B cell (primary cell): ENCODE results near the gene LEMD3. TPM values are rescaled to one million over a fixed set of nuclear protein-coding genes. Genes with fewer than 3 reads are reported as not detected.

Experiments used
- ATAC-seq: fragments of 200-7000 bp; cut with Tn5 transposase; one replicate; pipeline ENCODE4 v1.10.0; 2021; ENCODE audit warnings: low read depth, mild to moderate bottlenecking, moderate number of reproducible peaks, moderate library complexity
- CTCF ChIA-PET: fragments of 350-600 bp; sonication (Branson Sonifier 250); formaldehyde crosslinking; loops from one replicate; lab custom pipeline; 2021; ENCODE audit warnings: antibody characterized with exemption, inconsistent platforms; lab: Charles Lee
- POLR2A ChIA-PET: fragments of 350-600 bp; sonication (Branson Sonifier 250); formaldehyde crosslinking; loops from one replicate; lab custom pipeline; 2021; ENCODE audit warnings: antibody characterized with exemption; lab: Charles Lee
- DNase-seq: peaks from one replicate; pipeline ENCODE4 v3.0.0; 2013
- H2AFZ ChIP-seq: 2 replicates; pipeline ENCODE4 v1.6.1; 2012; ENCODE audit warnings: mild to moderate bottlenecking, low read depth, low read length; ENCODE audit not compliant: insufficient read depth, poor library complexity, severe bottlenecking
- H3K27ac ChIP-seq, 2 donors: 1 replicate in 1 of 2; 2 replicates in 1 of 2; pipeline ENCODE4 v1.5.1; 2012 to 2013; ENCODE audit warnings: low read length in 2 of 2, mild to moderate bottlenecking in 2 of 2, moderate library complexity in 1 of 2
- H3K27me3 ChIP-seq, 4 experiments: fragments of 200-600 bp in 1 of 4; sonication (generic) in 1 of 4; replicated peaks in 1 of 4; 1 replicate in 2 of 4; 2 replicates in 2 of 4; pipeline versions ENCODE4 v1.6.1 to v1.7.0; 2013 to 2016; ENCODE audit warnings: low read length in 3 of 4, mild to moderate bottlenecking in 2 of 4, mixed read lengths in 1 of 4, moderate library complexity in 1 of 4; ENCODE audit not compliant: insufficient read depth in 4 of 4, control insufficient read depth in 3 of 4; ENCODE audit errors: control extremely low read depth in 1 of 4
- H3K36me3 ChIP-seq, 2 experiments: replicated peaks in 1 of 2; 1 replicate in 1 of 2; 2 replicates in 1 of 2; pipeline versions ENCODE4 v1.6.1 to v1.7.1; 2013; ENCODE audit warnings: low read length in 1 of 2; ENCODE audit not compliant: insufficient read depth in 2 of 2, control insufficient read depth in 1 of 2; ENCODE audit errors: control extremely low read depth in 1 of 2, extremely low read depth in 1 of 2
- H3K4me1 ChIP-seq, 2 donors: fragments of 200-600 bp in 1 of 2; sonication (generic) in 1 of 2; 1 replicate in 1 of 2; 2 replicates in 1 of 2; pipeline versions ENCODE4 v1.5.1 to v1.6.1; 2013 to 2017; ENCODE audit warnings: low read length in 2 of 2; ENCODE audit not compliant: control insufficient read depth in 2 of 2, insufficient read depth in 2 of 2
- H3K4me2 ChIP-seq: replicated peaks from 2 replicates; pipeline ENCODE3; 2012; ENCODE audit warnings: mild to moderate bottlenecking, low read depth, low read length; ENCODE audit not compliant: poor library complexity, severe bottlenecking
- H3K4me3 ChIP-seq, 5 experiments: fragments of 200-600 bp in 1 of 5; sonication (generic) in 1 of 5; 1 replicate in 3 of 5; 2 replicates in 2 of 5; pipeline versions ENCODE4 v1.5.1 to v1.7.0; 2011 to 2016; ENCODE audit warnings: low read length in 4 of 5, mild to moderate bottlenecking in 4 of 5, low read depth in 2 of 5, control low read depth in 1 of 5, moderate library complexity in 1 of 5; ENCODE audit not compliant: insufficient read depth in 1 of 5; ENCODE audit errors: control extremely low read depth in 1 of 5, extremely low read depth in 1 of 5
- H3K79me2 ChIP-seq: fragments of 200-600 bp; sonication (generic); one replicate; pipeline ENCODE4 v1.6.0; 2016; ENCODE audit warnings: low read length; ENCODE audit not compliant: control insufficient read depth, insufficient read depth
- H3K9ac ChIP-seq: fragments of 200-600 bp; sonication (generic); 2 replicates; pipeline ENCODE4 v1.6.1; 2017; ENCODE audit warnings: mild to moderate bottlenecking, low read length, moderate library complexity
- H3K9me3 ChIP-seq, 3 donors: one replicate each; pipeline versions ENCODE4 v1.6.1 to v1.7.1; 2013; ENCODE audit warnings: low read length in 2 of 3; ENCODE audit not compliant: control insufficient read depth in 2 of 3, insufficient read depth in 1 of 3; ENCODE audit errors: control extremely low read depth in 1 of 3
- H4K20me1 ChIP-seq: 2 replicates; pipeline ENCODE4 v1.6.0; 2012; ENCODE audit warnings: mild to moderate bottlenecking, low read length; ENCODE audit not compliant: insufficient read depth, control insufficient read depth, poor library complexity, severe bottlenecking
- H3K27ac Mint-ChIP-seq: one replicate; pipeline ENCODE4 v1.8.0; 2021; ENCODE audit warnings: mixed read lengths
- H3K27me3 Mint-ChIP-seq: one replicate; pipeline ENCODE4 v1.8.0; 2021; ENCODE audit warnings: mixed read lengths
- H3K4me1 Mint-ChIP-seq: one replicate; pipeline ENCODE4 v1.8.0; 2021; ENCODE audit warnings: mixed read lengths
- H3K4me3 Mint-ChIP-seq: one replicate; pipeline ENCODE4 v1.8.0; 2021; ENCODE audit warnings: mixed read lengths
- H3K9me3 Mint-ChIP-seq: one replicate; pipeline ENCODE4 v1.8.0; 2022; ENCODE audit warnings: mixed read lengths; ENCODE audit not compliant: insufficient read depth
- CTCF ChIP-seq: fragments of 200-600 bp; IDR thresholded peaks from one replicate; pipeline ENCODE4 v1.8.0; 2022; ENCODE audit warnings: antibody characterized with exemption, mild to moderate bottlenecking
- EZH2 ChIP-seq: IDR thresholded peaks from 2 replicates; pipeline ENCODE4 v1.6.1; 2012; ENCODE audit warnings: borderline replicate concordance, low read depth, mild to moderate bottlenecking, moderate library complexity, low read length; ENCODE audit not compliant: insufficient read depth, poor library complexity, severe bottlenecking
- WGBS: methylation state at CpG from one replicate; pipeline ENCODE4 v1.1.5; 2013; ENCODE audit warnings: missing lambda C conversion rate; ENCODE audit not compliant: insufficient coverage; 5-methylcytosine and 5-hydroxymethylcytosine counted together
- intact Hi-C: fragments of 100-400 bp; cut with micrococcal nuclease; formaldehyde crosslinking; loops from one replicate; pipeline ENCODE4 v1.10.0; 2022
- polyA minus RNA-seq: library from RNA; depleted of rRNA, polyadenylated mRNA; stranded (reverse); fragments of >200 nt; gene quantifications from 2 replicates; pipeline ENCODE4 v1.2.3, GENCODE V29; 2012
- polyA plus RNA-seq: library from polyadenylated mRNA; depleted of rRNA; stranded (reverse); fragments of >200 nt; gene quantifications from 2 replicates; pipeline ENCODE4 v1.2.3, GENCODE V29; 2012
- total RNA-seq, 2 donors: library from RNA; stranded (reverse); fragments of 120-200 nt in 1 of 2; gene quantifications; 1 replicate in 1 of 2; 2 replicates in 1 of 2; pipeline versions ENCODE4 v1.2.3 to v1.2.4, GENCODE V29; 2013 to 2022

Gene LEMD3
- total RNA-seq: 65.7 and 71.8 TPM in 2 replicates
- total RNA-seq (2013): 63.6 TPM
- polyA plus RNA-seq: 19.4 and 47.0 TPM in 2 replicates
- 73.0 and 121 TPM in 2 replicates for polyA minus RNA-seq

GRCh38 chr12:65169320-65170208 is at the start of gene LEMD3:
LEMD3 (plus strand) TSS chr12:65169583; CDS start chr12:65169597, 14 bp downstream.
- intact Hi-C loops: loop anchor here (1.0 to 10.0 kb wide), 6 partner anchors 13 to 1068 kb away; partner anchors contain the start of genes GNS, KICS2 and LLPH
- Histone ChIP-seq H3K4me3 (peak within 1 kb of the TSS; percentile 76 to 98 (median 94)), H4K20me1 (peaks cover 39% of the 10 kb centered on the region), H3K9ac (peak within 1 kb of the TSS; percentile 99), H3K27ac (peak within 1 kb of the TSS; percentile 82 to 98), H3K36me3 (peaks cover 0 to 6% of the 10 kb centered on the region in 2 experiments), H3K27me3 (no peaks in the 10 kb centered on the region), H3K4me1 (peaks cover 35 to 37% of the 10 kb centered on the region in 2 donors), H3K9me3 (no peaks in the 10 kb centered on the region), H3K79me2 (peaks cover 78% of the 10 kb centered on the region), H2AFZ (peak within 1 kb of the TSS; percentile 93), H3K4me2 (peak within 1 kb of the TSS; percentile 88)
- DNase-seq: peak; percentile 97
- CTCF ChIA-PET: interaction anchor here (0.9 to 2.7 kb wide), 9 partner anchors 9 to 65 kb away, joined by 3 to 12 read pairs (median 5); no protein-coding TSS in a partner anchor
- under 1% methylated on average over 91 of the region's 91 CpGs for WGBS
- peak; percentile 15 for TF ChIP-seq CTCF
- TF ChIP-seq EZH2: no peak
- POLR2A ChIA-PET: interaction anchor here (0.9 to 1.3 kb wide), 6 partner anchors 9 to 961 kb away, joined by 3 to 5 read pairs (median 3); partner anchors contain the start of gene LLPH
- Mint-ChIP-seq H3K27me3 (no peaks in the 10 kb centered on the region), H3K9me3 (no peaks in the 10 kb centered on the region), H3K4me3 (peak within 1 kb of the TSS; percentile 95), H3K27ac (peak within 1 kb of the TSS; percentile 99), H3K4me1 (peaks cover 38% of the 10 kb centered on the region)
- peak; percentile 95 for ATAC-seq
